PC-3 (cell line): Measurements from ENCODE around the gene EIF4EBP2. TPM values are rescaled to one million over a fixed set of nuclear protein-coding genes. Genes with fewer than 3 reads are reported as not detected.
A peak's percentile ranks its signal among the peaks of the same experiment; 100 is the strongest.

ENCODE experiments used
- ATAC-seq: fragments of 200-7000 bp; cut with Tn5 transposase; 2 replicates; pipeline ENCODE4 v1.9.1; 2020; ENCODE audit warnings: mild to moderate bottlenecking, moderate library complexity
- BruUV-seq: library from RNA; stranded (reverse); fragments of 400-500 nt; replicated peaks from 2 replicates; lab custom pipeline; 2021; lab: Mats Ljungman, UMichigan
- CTCF ChIA-PET: fragments of 300-600 bp; sonication (Branson Sonifier 250); formaldehyde crosslinking; loops from one replicate; lab custom pipeline; 2022; ENCODE audit warnings: antibody characterized with exemption; lab: Charles Lee
- POLR2A ChIA-PET: fragments of 300-600 bp; sonication (Branson Sonifier 250); formaldehyde crosslinking; loops from one replicate; lab custom pipeline; 2022; ENCODE audit warnings: antibody characterized with exemption; ENCODE audit not compliant: unreplicated experiment; lab: Charles Lee
- DNase-seq: peaks from one replicate; pipeline ENCODE4 v3.0.0-alpha.2; 2015
- H2AFZ ChIP-seq: fragments of 300-600 bp; sonication (generic); 2 replicates; pipeline ENCODE4 v1.6.0; 2016; ENCODE audit warnings: antibody characterized with exemption, low read length
- H3F3A ChIP-seq: fragments of 300-600 bp; sonication (generic); one replicate; pipeline ENCODE4 v1.6.0; 2017; ENCODE audit warnings: antibody characterized with exemption, low read length, control low read depth, mild to moderate bottlenecking; ENCODE audit not compliant: unreplicated experiment
- H3K27ac ChIP-seq: fragments of 300-600 bp; sonication (generic); 2 replicates; pipeline ENCODE4 v1.5.1; 2016; ENCODE audit warnings: mild to moderate bottlenecking, low read length
- H3K27me3 ChIP-seq: fragments of 300-600 bp; sonication (generic); 2 replicates; pipeline ENCODE4 v1.6.1; 2016; ENCODE audit warnings: low read length, mixed read lengths
- H3K36me3 ChIP-seq: fragments of 300-600 bp; sonication (generic); 2 replicates; pipeline ENCODE4 v1.6.1; 2016; ENCODE audit warnings: low read depth, mixed run types, low read length, mixed read lengths
- H3K4me1 ChIP-seq: fragments of 300-600 bp; sonication (generic); 2 replicates; pipeline ENCODE4 v1.5.1; 2016; ENCODE audit warnings: low read length; ENCODE audit not compliant: insufficient read depth
- H3K4me2 ChIP-seq: fragments of 300-600 bp; sonication (generic); 2 replicates; pipeline ENCODE4 v1.6.0; 2016; ENCODE audit warnings: low read length
- H3K4me3 ChIP-seq: fragments of 300-600 bp; sonication (generic); 2 replicates; pipeline ENCODE4 v1.5.1; 2016; ENCODE audit warnings: mild to moderate bottlenecking, low read length, mixed read lengths
- H3K79me2 ChIP-seq: fragments of 300-600 bp; sonication (generic); 2 replicates; pipeline ENCODE4 v1.6.1; 2017; ENCODE audit warnings: low read length, mixed read lengths
- H3K9ac ChIP-seq: fragments of 300-600 bp; sonication (generic); 2 replicates; pipeline ENCODE4 v1.6.0; 2016; ENCODE audit warnings: mild to moderate bottlenecking, low read length
- H3K9me2 ChIP-seq: fragments of 300-600 bp; sonication (generic); replicated peaks from 2 replicates; pipeline ENCODE4 v1.6.1; 2016; ENCODE audit warnings: mixed run types, low read length, mixed read lengths
- H3K9me3 ChIP-seq: fragments of 300-600 bp; sonication (generic); 2 replicates; pipeline ENCODE4 v1.6.1; 2016; ENCODE audit warnings: low read length, mixed read lengths
- H4K20me1 ChIP-seq: fragments of 300-600 bp; sonication (generic); 2 replicates; pipeline ENCODE4 v1.6.1; 2016; ENCODE audit warnings: low read length, mixed read lengths
- EZH2 ChIP-seq: fragments of 300-600 bp; sonication (generic); IDR thresholded peaks from one replicate; pipeline ENCODE4 v1.6.1; 2017; ENCODE audit warnings: antibody characterized with exemption, mild to moderate bottlenecking, low read length; ENCODE audit not compliant: unreplicated experiment
- EZH2phosphoT487 ChIP-seq: fragments of 300-600 bp; sonication (generic); IDR thresholded peaks from 2 replicates; pipeline ENCODE4 v1.6.1; 2018; ENCODE audit warnings: mild to moderate bottlenecking, antibody characterized with exemption, low read length, borderline replicate concordance
- intact Hi-C: fragments of 100-400 bp; cut with micrococcal nuclease; formaldehyde crosslinking; loops from 2 replicates; pipeline ENCODE4 v1.9.0; 2023
- total RNA-seq: library from RNA; depleted of rRNA; stranded (reverse); fragments of >200 nt; gene quantifications from 2 replicates; pipeline ENCODE4 v1.2.3, GENCODE V29; 2014
- TF ChIP-seq, protein P1 (sequence below): fragments of 300-600 bp; sonication (generic); conservative IDR thresholded peaks from 2 replicates; pipeline ENCODE4 v1.5.1; 2017; ENCODE audit warnings: antibody characterized with exemption, low read depth, mild to moderate bottlenecking, low read length

Gene EIF4EBP2
- total RNA-seq, 1 experiment from 2014 or later: 29.2 TPM

DNA sequence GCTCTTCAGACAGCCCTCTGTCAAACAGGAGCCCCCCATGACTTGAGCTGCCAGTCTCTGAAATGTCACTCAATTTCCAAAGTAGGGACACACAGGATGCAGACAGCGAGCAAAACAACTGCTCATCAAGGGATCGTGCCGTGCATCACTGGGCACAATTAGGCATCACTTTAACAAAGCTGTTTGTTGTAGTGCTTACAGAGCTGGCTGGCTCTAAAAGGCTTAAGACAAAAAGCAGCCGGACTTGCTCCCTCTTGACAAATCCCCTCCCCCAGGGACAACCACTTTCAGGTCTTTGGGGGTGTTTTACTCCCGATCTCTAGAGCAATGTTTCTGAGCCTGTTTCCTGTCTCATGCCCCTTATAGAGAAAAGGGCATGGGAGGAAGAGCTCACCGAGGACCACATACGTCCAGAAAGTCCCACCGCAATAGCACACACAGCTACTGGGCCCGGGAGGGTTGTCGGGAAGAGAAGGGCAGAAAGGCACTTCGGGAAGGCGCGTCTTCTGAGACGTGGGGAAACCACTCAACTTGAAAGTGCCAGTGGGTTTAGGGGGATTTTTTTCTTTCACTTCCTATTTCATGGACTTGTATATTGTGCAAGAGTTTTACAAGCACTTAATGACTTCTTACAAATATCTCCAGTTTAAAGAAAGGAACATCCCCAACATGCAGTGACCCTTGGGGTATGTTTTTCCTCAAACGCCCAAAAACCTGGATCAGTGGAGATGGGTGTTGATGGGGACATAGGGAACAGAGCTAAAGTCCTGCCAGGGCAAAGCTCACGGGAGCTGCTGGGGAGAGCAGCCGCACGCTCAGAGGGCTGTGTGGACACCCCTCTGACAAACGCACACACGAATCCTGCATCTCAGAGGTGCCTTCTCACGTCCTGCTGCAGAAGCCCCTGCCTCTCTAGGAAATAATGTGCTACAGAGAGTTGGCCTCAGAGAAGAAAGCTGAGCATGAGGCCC is 48.6 kb upstream of the EIF4EBP2 start:
- POLR2A ChIA-PET: no interaction called here
- Histone ChIP-seq H3K79me2 (peaks cover 4% of the 10 kb centered on the region; the same call in 1 of the 2 replicates), H3K9me3 (no peaks in the 10 kb centered on the region), H3K4me1 (peaks cover 16% of the 10 kb centered on the region), H3K9ac (no peak overlapping the region), H3K27ac (no peak overlapping the region), H3F3A (no peaks in the 10 kb centered on the region), H3K4me2 (no peak overlapping the region), H3K27me3 (no peaks in the 10 kb centered on the region), H3K4me3 (no peak overlapping the region), H4K20me1 (no peaks in the 10 kb centered on the region), H3K36me3 (no peaks in the 10 kb centered on the region), H3K9me2 (no peaks in the 10 kb centered on the region), H2AFZ (no peak overlapping the region)
- intact Hi-C loops: no loop called here
- DNase-seq: no peak
- BruUV-seq: no TSS peak
- CTCF ChIA-PET: interaction anchor here (0.8 to 1.1 kb wide), 2 partner anchors 107 to 209 kb away, joined by 3 to 5 read pairs; partner anchors contain the start of gene TYSND1
- no peak for ATAC-seq
- TF ChIP-seq EZH2phosphoT487: no peak
- TF ChIP-seq EZH2: no peak
- TF ChIP-seq, protein P1, sequence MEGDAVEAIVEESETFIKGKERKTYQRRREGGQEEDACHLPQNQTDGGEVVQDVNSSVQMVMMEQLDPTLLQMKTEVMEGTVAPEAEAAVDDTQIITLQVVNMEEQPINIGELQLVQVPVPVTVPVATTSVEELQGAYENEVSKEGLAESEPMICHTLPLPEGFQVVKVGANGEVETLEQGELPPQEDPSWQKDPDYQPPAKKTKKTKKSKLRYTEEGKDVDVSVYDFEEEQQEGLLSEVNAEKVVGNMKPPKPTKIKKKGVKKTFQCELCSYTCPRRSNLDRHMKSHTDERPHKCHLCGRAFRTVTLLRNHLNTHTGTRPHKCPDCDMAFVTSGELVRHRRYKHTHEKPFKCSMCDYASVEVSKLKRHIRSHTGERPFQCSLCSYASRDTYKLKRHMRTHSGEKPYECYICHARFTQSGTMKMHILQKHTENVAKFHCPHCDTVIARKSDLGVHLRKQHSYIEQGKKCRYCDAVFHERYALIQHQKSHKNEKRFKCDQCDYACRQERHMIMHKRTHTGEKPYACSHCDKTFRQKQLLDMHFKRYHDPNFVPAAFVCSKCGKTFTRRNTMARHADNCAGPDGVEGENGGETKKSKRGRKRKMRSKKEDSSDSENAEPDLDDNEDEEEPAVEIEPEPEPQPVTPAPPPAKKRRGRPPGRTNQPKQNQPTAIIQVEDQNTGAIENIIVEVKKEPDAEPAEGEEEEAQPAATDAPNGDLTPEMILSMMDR: no peak

DNA sequence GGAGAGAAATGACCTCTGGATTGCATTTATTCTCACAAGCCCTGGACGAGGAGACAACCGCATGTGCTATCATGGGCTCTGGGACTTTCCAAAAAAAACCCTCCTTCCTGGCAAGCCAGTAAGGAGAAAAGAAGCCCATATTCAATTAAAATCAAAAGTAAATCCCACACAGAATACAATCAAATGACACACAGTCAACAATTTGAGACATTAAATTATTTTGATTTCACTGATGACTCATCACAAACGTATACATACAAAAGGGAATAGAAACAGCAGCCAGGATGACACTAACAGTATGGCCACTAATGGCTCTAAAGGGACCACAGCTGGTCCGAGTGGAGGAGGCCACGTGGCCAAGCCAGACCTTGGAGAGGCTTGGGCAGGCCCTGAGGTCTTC is 46.4 kb upstream of the EIF4EBP2 start:
- Histone ChIP-seq H3K9ac (no peak overlapping the region), H3K36me3 (no peaks in the 10 kb centered on the region), H3F3A (no peaks in the 10 kb centered on the region), H3K79me2 (peaks cover 4% of the 10 kb centered on the region; the same call in 1 of the 2 replicates), H3K4me3 (no peak overlapping the region), H3K9me2 (no peaks in the 10 kb centered on the region), H3K9me3 (no peaks in the 10 kb centered on the region), H2AFZ (no peak overlapping the region), H3K27ac (peak overlapping the region; percentile 6; the same call in 1 of the 2 replicates), H3K4me1 (peaks cover 16% of the 10 kb centered on the region), H3K4me2 (peak overlapping the region; percentile 20), H4K20me1 (no peaks in the 10 kb centered on the region), H3K27me3 (no peaks in the 10 kb centered on the region)
- DNase-seq (peak; percentile 83), ATAC-seq (peak; percentile 96)
- POLR2A ChIA-PET: interaction anchor here (1.1 kb wide), 1 partner anchor 46 kb away, joined by 4 read pairs; the partner anchor contains the start of gene EIF4EBP2
- no TSS peak for BruUV-seq
- intact Hi-C loops: no loop called here
- no peak for TF ChIP-seq EZH2phosphoT487
- TF ChIP-seq EZH2: no peak
- TF ChIP-seq, protein P1: no peak
- CTCF ChIA-PET: interaction anchor here (0.8 kb wide), 1 partner anchor 136 kb away, joined by 4 read pairs; no protein-coding TSS in a partner anchor
